ENCODE data around the gene PSMD11. TPM values are rescaled to one million over a fixed set of nuclear protein-coding genes. Genes with fewer than 3 reads are reported as not detected.

PSMD11 gene
- total and polyA plus RNA-seq, 4 donors = 17.4 to 64.1 (median 53.4) TPM

DNA sequence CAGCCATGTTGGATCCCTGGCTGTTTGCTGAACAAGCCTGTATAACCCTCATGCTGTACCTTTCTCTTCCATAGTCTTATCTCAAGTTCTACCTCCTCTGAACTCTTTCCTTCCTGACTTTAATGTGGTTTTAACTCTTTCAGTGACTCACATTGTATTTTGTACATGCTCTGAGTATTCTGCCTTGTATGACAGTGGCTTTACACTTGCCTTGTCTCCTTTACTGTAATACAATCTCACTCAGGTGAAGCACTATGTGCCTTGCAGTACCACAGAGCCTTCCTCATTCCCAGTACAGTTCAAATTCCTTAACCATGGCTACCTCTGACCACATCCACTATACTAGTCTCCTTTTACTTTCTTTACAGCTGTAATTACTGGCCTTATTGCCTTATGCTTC lies 14.1 kb downstream of the PSMD11 start:
- H3K4me1 ChIP-seq (ENCODE audit: control insufficient read depth in 1 of 2, insufficient read depth in 2 of 2, low read length in 2 of 2) = no peaks in the 10 kb centered on the region
- H3K27ac ChIP-seq (ENCODE audit: low read depth in 1 of 2, low read length in 2 of 2) = no peak overlapping the region
- no peak overlapping the region for H3K4me3 ChIP-seq (ENCODE audit: low read length in 2 of 2)
- intact Hi-C loops (cut with DNase I) = no loop called here
- no peaks in the 10 kb centered on the region for H3K9me3 ChIP-seq (ENCODE audit: control insufficient read depth, low read length)
- ATAC-seq (ENCODE audit: low FRiP score) = no peak
- no peaks in the 10 kb centered on the region for H3K27me3 ChIP-seq (ENCODE audit: control insufficient read depth in 1 of 2, insufficient read depth in 2 of 2, low read length in 1 of 2)
- H3K36me3 ChIP-seq (ENCODE audit: control insufficient read depth in 1 of 2, insufficient read depth in 2 of 2, low read length in 1 of 2) = peaks cover 8 to 12% of the 10 kb centered on the region in 2 donors
- DNase-seq = no peak

DNA sequence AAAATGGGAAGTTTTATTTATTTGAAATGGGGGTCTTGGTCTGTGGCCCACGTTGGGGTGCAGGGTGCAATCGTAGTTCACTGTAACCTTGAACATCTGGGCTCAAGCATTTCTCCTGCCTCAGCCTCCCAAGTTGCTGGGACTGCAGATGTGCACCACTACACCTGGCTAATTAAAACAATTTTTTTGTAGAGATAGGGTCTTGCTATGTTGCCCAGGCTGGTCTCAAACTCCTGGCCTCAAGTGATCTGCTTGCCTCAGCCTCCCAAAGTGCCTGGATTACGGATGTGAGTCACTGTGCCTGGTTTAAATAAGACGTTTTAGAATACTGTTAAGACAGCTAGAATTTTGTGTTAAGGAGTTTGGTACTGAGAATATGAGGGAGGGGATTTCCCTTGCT lies 15.7 kb downstream of the PSMD11 start:
- ATAC-seq (ENCODE audit: low FRiP score) (no peak), DNase-seq (no peak)
- 93 to 94% methylated on average over 4 of the region's 4 CpGs for WGBS, 2 donors
- Histone ChIP-seq H3K9me3 (ENCODE audit: control insufficient read depth, low read length) (no peaks in the 10 kb centered on the region), H3K36me3 (ENCODE audit: control insufficient read depth in 1 of 2, insufficient read depth in 2 of 2, low read length in 1 of 2) (peaks cover 0 to 2% of the 10 kb centered on the region in 2 donors), H3K27ac (ENCODE audit: low read depth in 1 of 2, low read length in 2 of 2) (no peak overlapping the region), H3K4me3 (ENCODE audit: low read length in 2 of 2) (no peak overlapping the region), H3K27me3 (ENCODE audit: control insufficient read depth in 1 of 2, insufficient read depth in 2 of 2, low read length in 1 of 2) (no peaks in the 10 kb centered on the region), H3K4me1 (ENCODE audit: control insufficient read depth in 1 of 2, insufficient read depth in 2 of 2, low read length in 2 of 2) (no peaks in the 10 kb centered on the region)
- intact Hi-C loops (cut with DNase I) = no loop called here

DNA sequence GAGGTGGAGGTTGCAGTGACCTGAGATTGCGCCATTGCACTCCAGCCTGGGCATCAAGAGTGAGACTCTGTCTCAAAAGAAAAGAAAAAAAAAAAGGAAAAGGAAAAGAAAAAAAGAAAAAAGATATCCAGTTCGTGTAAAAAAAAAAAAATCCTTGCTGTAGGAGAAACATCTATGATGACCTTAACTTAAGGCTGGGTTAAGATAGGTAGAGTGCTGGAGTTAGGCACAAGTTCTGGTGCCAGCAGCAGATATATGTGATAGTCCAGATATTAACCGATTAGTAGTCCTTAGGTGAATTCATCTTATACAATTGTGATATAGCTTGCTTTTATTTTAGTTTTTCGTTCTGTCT lies 17.2 kb downstream of the PSMD11 start:
- intact Hi-C loops (cut with DNase I) = no loop called here
- Histone ChIP-seq H3K36me3 (ENCODE audit: control insufficient read depth in 1 of 2, insufficient read depth in 2 of 2, low read length in 1 of 2) (peaks cover 0 to 2% of the 10 kb centered on the region in 2 donors), H3K9me3 (ENCODE audit: control insufficient read depth, low read length) (no peaks in the 10 kb centered on the region), H3K4me1 (ENCODE audit: control insufficient read depth in 1 of 2, insufficient read depth in 2 of 2, low read length in 2 of 2) (no peaks in the 10 kb centered on the region), H3K27ac (ENCODE audit: low read depth in 1 of 2, low read length in 2 of 2) (no peak overlapping the region), H3K27me3 (ENCODE audit: control insufficient read depth in 1 of 2, insufficient read depth in 2 of 2, low read length in 1 of 2) (no peaks in the 10 kb centered on the region), H3K4me3 (ENCODE audit: low read length in 2 of 2) (no peak overlapping the region)
- no peak for ATAC-seq (ENCODE audit: low FRiP score)
- no peak for DNase-seq
- WGBS, 2 donors = 50 to 53% methylated on average over 4 of the region's 4 CpGs

DNA sequence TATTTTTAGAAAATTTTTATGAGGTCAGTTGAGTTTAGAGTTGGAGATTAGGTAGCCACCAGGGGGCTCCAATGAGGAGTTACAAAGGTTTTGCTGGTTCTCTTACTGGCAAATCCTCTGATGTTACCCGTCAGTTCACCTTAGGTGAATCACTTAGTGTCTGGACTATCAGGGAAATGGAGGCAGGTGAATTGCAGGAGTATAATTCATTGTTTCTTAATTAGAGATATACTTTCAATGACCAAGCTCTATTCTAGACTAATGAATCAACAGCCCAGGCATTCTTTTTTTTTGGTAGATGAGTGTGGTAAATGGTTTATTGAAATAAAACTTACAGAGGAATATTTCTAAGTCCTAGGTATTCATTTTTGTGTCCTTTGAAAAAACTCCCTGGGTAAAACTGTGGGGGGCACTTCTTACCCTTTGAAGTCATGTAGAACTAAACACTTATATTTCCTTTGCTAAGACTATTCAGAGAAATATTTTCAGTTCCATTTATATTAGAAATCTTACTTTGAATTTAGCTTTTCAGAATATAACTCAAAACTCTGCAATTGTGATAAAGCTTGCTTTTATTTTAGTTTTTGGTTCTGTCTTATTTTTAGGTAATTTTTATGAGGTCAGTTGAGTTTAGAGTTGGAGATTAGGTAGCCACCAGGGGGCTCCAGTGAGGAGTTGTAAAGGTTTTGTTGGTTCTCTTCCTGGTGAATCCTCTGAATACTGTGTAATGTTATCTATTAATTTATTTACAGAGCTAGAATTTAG lies 17.7 kb downstream of the PSMD11 start:
- H3K36me3 ChIP-seq (ENCODE audit: control insufficient read depth in 1 of 2, insufficient read depth in 2 of 2, low read length in 1 of 2) = peaks cover 0 to 2% of the 10 kb centered on the region in 2 donors
- intact Hi-C loops (cut with DNase I) = no loop called here
- H3K9me3 ChIP-seq (ENCODE audit: control insufficient read depth, low read length) = no peaks in the 10 kb centered on the region
- no peak overlapping the region for H3K4me3 ChIP-seq (ENCODE audit: low read length in 2 of 2)
- DNase-seq (peak in 1 of 2 donors; percentile 61), ATAC-seq (ENCODE audit: low FRiP score) (no peak)
- WGBS, 2 donors = 35 to 53% methylated on average over 1 of the region's 1 CpG
- H3K4me1 ChIP-seq (ENCODE audit: control insufficient read depth in 1 of 2, insufficient read depth in 2 of 2, low read length in 2 of 2) = no peaks in the 10 kb centered on the region
- no peaks in the 10 kb centered on the region for H3K27me3 ChIP-seq (ENCODE audit: control insufficient read depth in 1 of 2, insufficient read depth in 2 of 2, low read length in 1 of 2)
- H3K27ac ChIP-seq (ENCODE audit: low read depth in 1 of 2, low read length in 2 of 2) = no peak overlapping the region

DNA sequence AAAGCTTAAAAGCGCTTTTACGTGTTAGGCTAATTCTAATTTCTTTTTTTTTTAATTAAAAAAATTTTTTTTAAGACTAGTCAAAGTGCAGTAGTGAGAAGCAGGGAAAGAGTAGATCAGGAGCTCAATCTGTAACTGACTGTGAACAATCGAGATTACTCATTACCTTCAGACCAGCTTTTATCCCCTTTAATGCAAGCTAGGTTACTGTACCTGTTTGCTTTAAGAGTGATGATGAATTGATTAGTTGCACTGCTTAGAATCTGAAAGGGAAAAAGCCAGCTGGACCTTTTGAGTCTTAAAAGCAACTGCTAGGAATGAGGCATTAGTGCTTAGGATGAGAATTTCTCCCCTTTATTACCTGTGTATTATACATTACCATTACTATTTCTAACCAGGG lies 19.0 kb downstream of the PSMD11 start:
- intact Hi-C loops (cut with DNase I) = no loop called here
- Histone ChIP-seq H3K4me3 (ENCODE audit: low read length in 2 of 2) (no peak overlapping the region), H3K9me3 (ENCODE audit: control insufficient read depth, low read length) (no peaks in the 10 kb centered on the region), H3K4me1 (ENCODE audit: control insufficient read depth in 1 of 2, insufficient read depth in 2 of 2, low read length in 2 of 2) (no peaks in the 10 kb centered on the region), H3K27ac (ENCODE audit: low read depth in 1 of 2, low read length in 2 of 2) (no peak overlapping the region), H3K36me3 (ENCODE audit: control insufficient read depth in 1 of 2, insufficient read depth in 2 of 2, low read length in 1 of 2) (peaks cover 0 to 2% of the 10 kb centered on the region in 2 donors), H3K27me3 (ENCODE audit: control insufficient read depth in 1 of 2, insufficient read depth in 2 of 2, low read length in 1 of 2) (no peaks in the 10 kb centered on the region)
- ATAC-seq (ENCODE audit: low FRiP score) = no peak
- DNase-seq = no peak
- WGBS, 2 donors = 88 to 89% methylated on average over 3 of the region's 3 CpGs

DNA sequence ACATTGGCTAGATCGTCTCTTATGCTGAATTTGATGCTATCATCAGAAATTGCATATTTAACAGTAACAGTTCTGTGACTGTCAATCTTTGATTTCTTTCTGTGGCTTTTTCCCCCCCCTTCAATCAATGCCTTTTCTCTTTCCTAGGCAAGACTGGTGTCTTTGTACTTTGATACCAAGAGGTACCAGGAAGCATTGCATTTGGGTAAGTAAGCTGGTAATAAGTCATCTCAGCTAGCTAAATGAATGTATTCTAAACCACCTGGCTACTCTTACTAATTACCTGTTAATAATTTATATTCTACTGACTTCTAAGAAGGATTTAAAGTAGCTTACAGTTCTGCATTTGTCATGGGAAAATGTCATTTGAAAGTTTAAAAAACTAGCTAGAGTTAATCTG lies 20.1 kb downstream of the PSMD11 start:
- DNase-seq (no peak), ATAC-seq (ENCODE audit: low FRiP score) (no peak)
- intact Hi-C loops (cut with DNase I) = no loop called here
- Histone ChIP-seq H3K4me1 (ENCODE audit: control insufficient read depth in 1 of 2, insufficient read depth in 2 of 2, low read length in 2 of 2) (no peaks in the 10 kb centered on the region), H3K27me3 (ENCODE audit: control insufficient read depth in 1 of 2, insufficient read depth in 2 of 2, low read length in 1 of 2) (no peaks in the 10 kb centered on the region), H3K4me3 (ENCODE audit: low read length in 2 of 2) (no peak overlapping the region), H3K9me3 (ENCODE audit: control insufficient read depth, low read length) (no peaks in the 10 kb centered on the region), H3K27ac (ENCODE audit: low read depth in 1 of 2, low read length in 2 of 2) (no peak overlapping the region), H3K36me3 (ENCODE audit: control insufficient read depth in 1 of 2, insufficient read depth in 2 of 2, low read length in 1 of 2) (peaks cover 0 to 2% of the 10 kb centered on the region in 2 donors)
- 74 to 81% methylated on average over 1 of the region's 1 CpG for WGBS, 2 donors

DNA sequence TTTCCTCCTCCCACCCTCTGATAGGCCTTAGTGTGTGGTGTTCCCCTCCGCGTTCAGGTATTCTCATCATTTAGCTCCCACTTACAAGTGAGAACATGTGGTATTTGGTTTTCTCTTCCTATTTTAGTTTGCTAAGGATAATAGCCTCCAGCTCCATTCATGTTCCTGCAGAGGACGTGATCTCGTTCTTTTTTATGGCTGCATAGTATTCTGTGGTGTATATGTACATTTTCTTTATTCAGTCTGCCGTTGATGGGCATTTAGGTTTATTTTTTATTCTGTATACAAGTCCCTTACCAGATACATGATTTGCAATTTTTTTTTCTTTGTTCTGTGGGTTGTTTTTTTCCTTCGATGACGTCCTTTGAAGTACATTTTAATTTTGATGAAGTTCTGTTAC lies 23.6 kb downstream of the PSMD11 start:
- H3K4me3 ChIP-seq (ENCODE audit: low read length in 2 of 2) = no peak overlapping the region
- H3K27ac ChIP-seq (ENCODE audit: low read depth in 1 of 2, low read length in 2 of 2) = no peak overlapping the region
- H3K9me3 ChIP-seq (ENCODE audit: control insufficient read depth, low read length) = no peaks in the 10 kb centered on the region
- intact Hi-C loops (cut with DNase I) = no loop called here
- DNase-seq = no peak
- H3K27me3 ChIP-seq (ENCODE audit: control insufficient read depth in 1 of 2, insufficient read depth in 2 of 2, low read length in 1 of 2) = no peaks in the 10 kb centered on the region
- no peaks in the 10 kb centered on the region for H3K4me1 ChIP-seq (ENCODE audit: control insufficient read depth in 1 of 2, insufficient read depth in 2 of 2, low read length in 2 of 2)
- 96% methylated on average over 7 of the region's 7 CpGs for WGBS, 2 donors
- no peak for ATAC-seq (ENCODE audit: low FRiP score)
- peaks cover 4 to 11% of the 10 kb centered on the region in 2 donors for H3K36me3 ChIP-seq (ENCODE audit: control insufficient read depth in 1 of 2, insufficient read depth in 2 of 2, low read length in 1 of 2)

DNA sequence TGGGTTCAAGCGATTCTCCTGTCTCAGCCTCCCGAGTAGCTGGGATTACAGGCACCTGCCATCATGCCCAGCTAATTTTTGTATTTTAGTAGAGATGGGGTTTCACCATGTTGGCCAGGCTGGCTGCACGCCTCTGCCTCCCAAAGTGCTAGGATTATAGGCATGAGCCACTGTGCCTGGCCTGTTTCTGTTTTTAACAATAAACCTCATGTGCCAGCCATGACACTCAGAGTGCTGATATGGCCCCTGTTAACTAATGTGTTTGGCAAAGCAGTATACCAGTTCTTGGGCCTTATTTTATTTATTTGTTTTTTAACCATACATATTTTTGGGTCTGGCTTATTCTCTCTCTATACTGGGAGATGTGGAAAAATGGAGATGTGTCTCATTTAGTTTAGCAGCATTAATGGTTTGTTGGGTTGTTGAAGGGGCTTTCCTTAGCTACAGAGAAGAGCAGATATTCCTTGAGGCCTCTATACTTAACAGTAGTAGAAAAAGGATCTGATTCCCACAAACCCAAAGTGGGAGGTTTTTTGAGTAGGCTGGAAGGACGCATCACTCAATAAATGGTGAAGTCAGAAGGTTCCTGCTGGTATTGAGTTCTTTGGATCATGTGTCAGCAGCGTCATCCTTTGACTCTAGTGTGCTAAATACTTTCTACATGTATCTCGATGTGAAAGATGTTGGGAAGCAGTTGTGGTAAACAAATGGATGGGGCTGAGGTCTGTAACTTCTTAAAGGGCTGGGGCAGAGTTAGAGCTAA lies 26.3 kb downstream of the PSMD11 start:
- no peaks in the 10 kb centered on the region for H3K4me1 ChIP-seq (ENCODE audit: control insufficient read depth in 1 of 2, insufficient read depth in 2 of 2, low read length in 2 of 2)
- no peaks in the 10 kb centered on the region for H3K9me3 ChIP-seq (ENCODE audit: control insufficient read depth, low read length)
- no peaks in the 10 kb centered on the region for H3K27me3 ChIP-seq (ENCODE audit: control insufficient read depth in 1 of 2, insufficient read depth in 2 of 2, low read length in 1 of 2)
- no peak overlapping the region for H3K4me3 ChIP-seq (ENCODE audit: low read length in 2 of 2)
- WGBS, 2 donors = 92 to 96% methylated on average over 6 of the region's 6 CpGs
- DNase-seq = no peak
- H3K36me3 ChIP-seq (ENCODE audit: control insufficient read depth in 1 of 2, insufficient read depth in 2 of 2, low read length in 1 of 2) = peaks cover 7 to 19% of the 10 kb centered on the region in 2 donors
- ATAC-seq (ENCODE audit: low FRiP score) = no peak
- intact Hi-C loops (cut with DNase I) = no loop called here
- H3K27ac ChIP-seq (ENCODE audit: low read depth in 1 of 2, low read length in 2 of 2) = no peak overlapping the region

DNA sequence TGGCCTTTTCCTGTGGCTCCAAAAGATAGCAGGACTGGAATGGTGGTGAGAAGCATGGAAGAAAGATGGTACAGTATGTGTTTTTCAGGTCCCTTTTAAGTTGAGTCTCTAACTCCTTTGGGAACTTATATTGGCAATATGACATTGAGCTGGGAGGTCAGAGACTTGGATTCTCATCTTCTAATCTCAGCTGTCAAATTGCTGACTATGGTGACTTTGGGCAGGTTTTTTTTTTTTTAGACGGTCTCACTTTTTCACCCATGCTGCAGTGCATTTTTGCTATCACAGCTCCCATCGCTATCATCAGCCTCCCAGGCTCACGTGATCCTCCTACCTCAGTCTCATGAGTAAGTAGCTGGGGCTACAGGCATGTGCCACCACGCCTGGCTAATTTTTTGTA lies 27.3 kb downstream of the PSMD11 start:
- Histone ChIP-seq H3K4me1 (ENCODE audit: control insufficient read depth in 1 of 2, insufficient read depth in 2 of 2, low read length in 2 of 2) (no peaks in the 10 kb centered on the region), H3K9me3 (ENCODE audit: control insufficient read depth, low read length) (no peaks in the 10 kb centered on the region), H3K27me3 (ENCODE audit: control insufficient read depth in 1 of 2, insufficient read depth in 2 of 2, low read length in 1 of 2) (no peaks in the 10 kb centered on the region), H3K27ac (ENCODE audit: low read depth in 1 of 2, low read length in 2 of 2) (no peak overlapping the region), H3K36me3 (ENCODE audit: control insufficient read depth in 1 of 2, insufficient read depth in 2 of 2, low read length in 1 of 2) (peaks cover 10 to 20% of the 10 kb centered on the region in 2 donors), H3K4me3 (ENCODE audit: low read length in 2 of 2) (no peak overlapping the region)
- ATAC-seq (ENCODE audit: low FRiP score) = no peak
- no peak for DNase-seq
- 87 to 93% methylated on average over 4 of the region's 4 CpGs for WGBS, 2 donors
- intact Hi-C loops (cut with DNase I) = no loop called here

Measured in aorta (tissue), 5 donors.